OCI-LY3 (cell line): Measurements from ENCODE around the gene SMIM41.

ENCODE experiments used
- H2AFZ ChIP-seq: fragments of 200-600, 300-600 bp; shearing (Covaris generic); 2 replicates; pipeline ENCODE4 v1.6.0; 2014; ENCODE audit warnings: antibody characterized with exemption, low read depth, low read length
- H3K27ac ChIP-seq: fragments of 200-600, 300-600 bp; sonication (generic); 2 replicates; pipeline ENCODE4 v1.5.1; 2014; ENCODE audit warnings: mild to moderate bottlenecking, low read length, moderate library complexity, mixed read lengths
- H3K27me3 ChIP-seq: fragments of 200-600, 300-600 bp; sonication (generic); 2 replicates; pipeline ENCODE4 v1.6.1; 2014; ENCODE audit warnings: low read depth, low read length, mixed read lengths
- H3K36me3 ChIP-seq: fragments of 200-600, 300-600 bp; sonication (generic); replicated peaks from 2 replicates; pipeline ENCODE3; 2014; ENCODE audit warnings: low read depth, low read length, mixed read lengths
- H3K4me1 ChIP-seq: fragments of 300-600, 200-600 bp; sonication (generic); 2 replicates; pipeline ENCODE4 v1.6.1; 2014; ENCODE audit warnings: low read length, mixed read lengths
- H3K4me2 ChIP-seq: fragments of 200-600, 300-600 bp; sonication (generic); 2 replicates; pipeline ENCODE4 v1.6.1; 2014; ENCODE audit warnings: low read length, mixed read lengths
- H3K4me3 ChIP-seq: fragments of 300-600, 200-600 bp; sonication (generic); 2 replicates; pipeline ENCODE4 v1.5.1; 2014; ENCODE audit warnings: antibody characterized with exemption, mild to moderate bottlenecking, low read length, moderate library complexity
- H3K79me2 ChIP-seq: fragments of 300-600, 200-600 bp; shearing (Covaris generic); 2 replicates; pipeline ENCODE4 v1.6.1; 2014; ENCODE audit warnings: mild to moderate bottlenecking, low read length, mixed read lengths
- H3K9ac ChIP-seq: fragments of 300-600, 200-600 bp; shearing (Covaris generic); 2 replicates; pipeline ENCODE4 v1.6.0; 2014; ENCODE audit warnings: mild to moderate bottlenecking, low read length, moderate library complexity
- H3K9me3 ChIP-seq: fragments of 200-600, 300-600 bp; shearing (Covaris generic); 2 replicates; pipeline ENCODE4 v1.6.1; 2014; ENCODE audit warnings: low read length, mixed read lengths; ENCODE audit not compliant: insufficient read depth
- H4K20me1 ChIP-seq: fragments of 200-600, 300-600 bp; sonication (generic); 2 replicates; pipeline ENCODE4 v1.6.1; 2016; ENCODE audit warnings: low read length, mixed read lengths; ENCODE audit not compliant: insufficient read depth
- EZH2phosphoT487 ChIP-seq: fragments of 200-600 bp; shearing (Covaris generic); IDR thresholded peaks from 2 replicates; pipeline ENCODE4 v1.6.1; 2018; ENCODE audit warnings: antibody characterized with exemption, mixed run types, low read depth
- TF ChIP-seq, protein P1 (sequence below): fragments of 200-600, 300-600 bp; sonication (generic); IDR thresholded peaks from 2 replicates; pipeline ENCODE4 v1.5.1; 2014; ENCODE audit warnings: antibody characterized with exemption, low read length, low read depth

Gene SMIM41

DNA sequence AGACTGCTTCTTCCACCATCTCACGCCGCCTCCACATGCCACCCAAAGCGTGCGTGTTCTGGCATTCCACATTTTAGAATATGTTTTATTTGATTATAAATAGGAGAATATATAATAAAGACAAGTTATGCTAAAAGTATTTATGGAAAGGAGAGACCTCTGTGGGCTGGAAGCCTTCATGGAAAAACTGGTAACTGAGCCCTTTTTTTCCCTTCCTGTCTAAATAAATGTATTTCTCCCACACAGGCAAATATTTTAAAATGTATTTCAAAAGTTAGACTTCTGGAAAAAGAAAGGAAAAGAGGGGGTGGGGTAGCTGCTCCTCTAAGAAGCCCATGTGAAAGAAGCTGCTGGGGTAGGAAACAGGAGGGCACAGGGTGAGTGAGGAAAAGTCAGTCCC is 44.3 kb upstream of the SMIM41 start:
- Histone ChIP-seq H3K9me3 (no peaks in the 10 kb centered on the region), H3K4me2 (no peak overlapping the region), H3K4me3 (no peak overlapping the region), H3K4me1 (peaks cover 24% of the 10 kb centered on the region), H3K27ac (no peak overlapping the region), H4K20me1 (no peaks in the 10 kb centered on the region), H3K79me2 (no peaks in the 10 kb centered on the region), H3K36me3 (no peaks in the 10 kb centered on the region), H3K9ac (no peak overlapping the region), H3K27me3 (peaks cover 29% of the 10 kb centered on the region), H2AFZ (no peak overlapping the region)
- TF ChIP-seq EZH2phosphoT487 = no peak
- TF ChIP-seq, protein P1, sequence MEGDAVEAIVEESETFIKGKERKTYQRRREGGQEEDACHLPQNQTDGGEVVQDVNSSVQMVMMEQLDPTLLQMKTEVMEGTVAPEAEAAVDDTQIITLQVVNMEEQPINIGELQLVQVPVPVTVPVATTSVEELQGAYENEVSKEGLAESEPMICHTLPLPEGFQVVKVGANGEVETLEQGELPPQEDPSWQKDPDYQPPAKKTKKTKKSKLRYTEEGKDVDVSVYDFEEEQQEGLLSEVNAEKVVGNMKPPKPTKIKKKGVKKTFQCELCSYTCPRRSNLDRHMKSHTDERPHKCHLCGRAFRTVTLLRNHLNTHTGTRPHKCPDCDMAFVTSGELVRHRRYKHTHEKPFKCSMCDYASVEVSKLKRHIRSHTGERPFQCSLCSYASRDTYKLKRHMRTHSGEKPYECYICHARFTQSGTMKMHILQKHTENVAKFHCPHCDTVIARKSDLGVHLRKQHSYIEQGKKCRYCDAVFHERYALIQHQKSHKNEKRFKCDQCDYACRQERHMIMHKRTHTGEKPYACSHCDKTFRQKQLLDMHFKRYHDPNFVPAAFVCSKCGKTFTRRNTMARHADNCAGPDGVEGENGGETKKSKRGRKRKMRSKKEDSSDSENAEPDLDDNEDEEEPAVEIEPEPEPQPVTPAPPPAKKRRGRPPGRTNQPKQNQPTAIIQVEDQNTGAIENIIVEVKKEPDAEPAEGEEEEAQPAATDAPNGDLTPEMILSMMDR = no peak

- Histone ChIP-seq H3K79me2 (no peaks in the 10 kb centered on the region), H3K4me2 (peak overlapping the region; percentile 96), H3K27ac (no peak overlapping the region), H4K20me1 (no peaks in the 10 kb centered on the region), H3K9me3 (no peaks in the 10 kb centered on the region), H3K36me3 (no peaks in the 10 kb centered on the region), H3K4me3 (no peak overlapping the region), H3K9ac (no peak overlapping the region), H3K4me1 (peaks cover 24% of the 10 kb centered on the region), H3K27me3 (peaks cover 29% of the 10 kb centered on the region), H2AFZ (no peak overlapping the region)
- no peak for TF ChIP-seq EZH2phosphoT487
- TF ChIP-seq, protein P1 = no peak
Measured at GRCh38 chr12:52035926-52036325, 43.6 kb upstream of the SMIM41 start.

GRCh38 chr12:52036587-52037171 is 42.8 kb upstream of the SMIM41 start:
- Histone ChIP-seq H3K27ac (no peak overlapping the region), H4K20me1 (no peaks in the 10 kb centered on the region), H3K9me3 (no peaks in the 10 kb centered on the region), H3K36me3 (no peaks in the 10 kb centered on the region), H3K4me1 (peaks cover 26% of the 10 kb centered on the region), H3K9ac (peak overlapping the region; percentile 57), H3K79me2 (no peaks in the 10 kb centered on the region), H3K4me2 (peak overlapping the region; percentile 96), H3K4me3 (peak overlapping the region; percentile 86), H2AFZ (peak overlapping the region; percentile 63), H3K27me3 (peaks cover 29% of the 10 kb centered on the region)
- TF ChIP-seq, protein P1 = no peak
- TF ChIP-seq EZH2phosphoT487 = no peak

DNA sequence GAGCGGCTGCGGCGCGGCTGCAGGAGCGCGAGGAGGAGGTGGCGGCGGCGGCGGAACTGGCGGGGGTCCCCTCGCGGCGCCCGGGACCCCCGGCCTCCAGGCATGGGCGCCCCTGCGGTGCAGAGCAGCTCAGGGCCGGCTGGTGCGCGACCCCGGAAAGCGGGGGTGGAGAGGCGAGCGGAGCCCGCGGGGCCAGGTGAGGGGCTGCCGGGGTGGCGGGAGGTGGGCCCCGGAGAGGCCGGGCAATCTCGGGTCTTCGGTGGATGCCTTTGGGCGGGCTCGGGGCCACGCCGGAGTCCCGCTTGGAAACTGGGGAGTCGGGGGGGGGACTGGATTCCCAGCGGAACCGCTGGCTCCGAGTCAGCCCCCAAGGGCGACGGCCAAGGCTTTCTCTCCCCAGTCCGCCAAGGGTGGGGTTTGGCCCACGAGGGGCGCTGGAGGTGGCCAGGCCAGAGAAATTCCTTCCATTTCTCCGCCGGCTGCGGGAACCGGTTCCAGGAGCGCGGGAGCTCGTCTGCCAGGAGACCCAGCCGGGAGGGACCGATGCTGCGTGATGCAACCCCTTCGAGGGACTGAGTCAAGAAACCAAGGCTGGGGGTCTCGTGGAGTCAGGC is 42.1 kb upstream of the SMIM41 start:
- Histone ChIP-seq H4K20me1 (no peaks in the 10 kb centered on the region), H3K36me3 (no peaks in the 10 kb centered on the region), H3K4me3 (peak overlapping the region; percentile 84), H3K4me2 (peak overlapping the region; percentile 86), H3K9ac (peak overlapping the region; percentile 71), H3K79me2 (no peaks in the 10 kb centered on the region), H2AFZ (peak overlapping the region; percentile 47; the same call in 1 of the 2 replicates), H3K27me3 (peaks cover 29% of the 10 kb centered on the region), H3K4me1 (peaks cover 33% of the 10 kb centered on the region), H3K27ac (no peak overlapping the region), H3K9me3 (no peaks in the 10 kb centered on the region)
- TF ChIP-seq, protein P1 = no peak
- no peak for TF ChIP-seq EZH2phosphoT487
